B cell (primary cell): ENCODE data around the gene CLASP1.

Experiments used
- CTCF ChIP-seq: fragments of 200-600 bp; IDR thresholded peaks from one replicate; pipeline ENCODE4 v1.8.0; 2022; ENCODE audit warnings: antibody characterized with exemption, mild to moderate bottlenecking
- EZH2 ChIP-seq: IDR thresholded peaks from 2 replicates; pipeline ENCODE4 v1.6.1; 2012; ENCODE audit warnings: borderline replicate concordance, low read depth, mild to moderate bottlenecking, moderate library complexity, low read length; ENCODE audit not compliant: insufficient read depth, poor library complexity, severe bottlenecking

GRCh38 chr2:121387591-121388325, 261.5 kb downstream of the CLASP1 start:
- TF ChIP-seq CTCF (no peak), EZH2 (no peak)
